GM21723 (cell line): ENCODE measurements around the gene GNG7.

Source experiments
- ATAC-seq: cut with Tn5 transposase; IDR thresholded peaks from one replicate; pipeline ENCODE4 v1.9.1; 2021; ENCODE audit warnings: mild to moderate bottlenecking, moderate library complexity; ENCODE audit not compliant: unreplicated experiment

The GNG7 gene

GRCh38 chr19:2702170-2703076 is at the start of gene GNG7:
GNG7 (minus strand) TSS chr19:2702694; CDS start chr19:2520688, 182,006 bp downstream.
- ATAC-seq, result peak; percentile 59

DNA sequence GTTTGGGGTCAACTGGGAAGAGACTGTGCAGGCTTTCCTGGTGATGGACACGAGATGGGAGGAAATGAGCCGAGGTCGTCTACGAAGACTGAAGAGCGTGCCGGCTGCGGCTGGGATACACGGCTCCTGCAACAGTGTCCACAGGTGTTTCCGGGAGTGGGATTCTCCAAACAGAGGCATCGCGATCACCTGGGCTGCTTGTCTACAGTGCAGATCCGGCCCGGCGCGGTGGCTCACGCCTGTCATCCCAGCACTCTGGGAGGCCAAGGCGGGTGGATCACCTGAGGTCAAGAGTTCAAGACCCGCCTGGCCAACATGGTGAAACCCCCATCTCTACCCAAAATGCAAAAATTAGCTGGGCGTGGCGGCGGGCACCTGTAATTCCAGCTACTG is 48.9 kb upstream of the GNG7 start:
- no peak for ATAC-seq

- ATAC-seq, result no peak
These were observed 48.4 kb upstream of the GNG7 start for GRCh38 chr19:2750808-2751437.

DNA sequence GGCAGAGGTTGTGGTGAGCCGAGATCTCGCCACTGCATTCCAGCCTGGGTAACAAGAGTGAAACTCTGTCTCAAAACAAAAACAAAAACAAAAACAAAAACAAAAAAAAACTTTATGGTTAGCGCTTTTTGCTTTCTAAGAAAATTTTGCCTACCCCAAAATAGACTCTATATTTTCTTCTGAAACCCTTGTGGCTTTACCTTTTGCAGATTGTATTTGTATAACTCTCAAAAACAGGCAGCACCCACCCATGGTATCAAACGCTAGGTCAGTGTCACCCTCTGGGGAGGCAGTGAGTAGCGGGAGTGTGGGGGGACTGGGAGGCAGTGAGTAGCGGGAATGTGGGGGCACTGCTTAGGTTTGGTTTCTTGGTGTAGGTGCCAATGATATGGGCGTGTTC is 44.9 kb upstream of the GNG7 start:
- ATAC-seq, result no peak

GRCh38 chr19:2744113-2744512 is 41.6 kb upstream of the GNG7 start:
- ATAC-seq, result no peak

- ATAC-seq, result no peak
These were observed 40.6 kb upstream of the GNG7 start for GRCh38 chr19:2743099-2743498.

- ATAC-seq, result no peak
These were observed 37.8 kb upstream of the GNG7 start for GRCh38 chr19:2740314-2740656.

GRCh38 chr19:2739602-2740313 is 37.3 kb upstream of the GNG7 start, which contains the start of gene SLC39A3:
SLC39A3 (minus strand) TSS chr19:2740017; CDS start chr19:2737257, 2,760 bp downstream.
- peak; percentile 88 for ATAC-seq

DNA sequence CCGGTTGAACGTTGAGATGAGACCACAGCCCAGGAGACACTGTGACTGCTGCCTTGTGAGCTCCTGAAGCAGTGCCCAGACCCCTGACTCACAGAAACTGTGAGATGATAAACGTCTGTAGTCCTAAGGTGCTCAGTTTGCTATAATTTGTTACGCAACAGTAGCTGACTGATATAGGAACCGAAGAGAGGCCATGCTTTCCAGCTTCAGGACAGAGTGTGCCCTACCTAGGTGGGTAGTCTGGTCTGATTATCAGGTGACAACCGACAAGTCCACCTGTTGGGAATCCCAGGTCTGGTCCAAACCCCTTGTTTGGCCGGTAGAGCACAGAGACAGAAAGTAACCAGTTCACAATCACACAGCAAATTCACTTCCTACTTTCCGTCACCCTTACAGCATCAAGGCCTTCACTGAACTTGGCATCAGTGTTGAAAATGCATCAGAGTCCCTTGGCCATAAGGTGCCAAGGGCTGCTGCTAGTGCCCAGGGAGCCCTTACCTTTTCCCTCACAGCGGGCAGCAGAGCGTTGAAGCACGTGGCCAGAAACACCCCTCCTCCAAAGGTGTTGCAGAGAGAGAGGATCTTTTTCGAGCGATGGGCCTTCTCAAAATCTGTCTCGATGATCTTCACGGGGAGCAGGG is 34.2 kb upstream of the GNG7 start:
- no peak for ATAC-seq

- no peak for ATAC-seq
These were observed 32.9 kb upstream of the GNG7 start for GRCh38 chr19:2735374-2735773.

GRCh38 chr19:2734589-2735288 is 32.2 kb upstream of the GNG7 start:
- ATAC-seq, result no peak

- no peak for ATAC-seq
These were observed 31.6 kb upstream of the GNG7 start for GRCh38 chr19:2733930-2734588.

DNA sequence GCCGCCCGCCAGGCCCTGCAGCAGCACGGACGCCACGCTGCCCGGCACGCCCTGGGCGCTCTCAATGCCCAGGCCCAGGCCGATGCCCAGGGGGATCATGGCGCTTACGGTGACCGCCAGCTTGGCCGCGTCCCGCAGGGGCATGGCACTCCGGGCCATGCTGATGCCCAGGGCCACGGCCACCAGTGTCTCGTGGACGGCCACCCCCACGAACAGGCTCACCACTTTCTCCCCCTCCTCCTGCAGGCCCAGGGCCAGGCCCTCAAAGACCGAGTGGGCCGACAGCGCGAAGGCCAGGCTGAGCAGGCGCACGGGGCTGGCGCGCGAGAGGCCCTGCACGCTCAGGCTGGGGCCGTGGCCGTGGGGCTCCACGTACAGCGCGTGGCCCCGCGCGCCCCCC is 30.4 kb upstream of the GNG7 start:
- no peak for ATAC-seq

DNA sequence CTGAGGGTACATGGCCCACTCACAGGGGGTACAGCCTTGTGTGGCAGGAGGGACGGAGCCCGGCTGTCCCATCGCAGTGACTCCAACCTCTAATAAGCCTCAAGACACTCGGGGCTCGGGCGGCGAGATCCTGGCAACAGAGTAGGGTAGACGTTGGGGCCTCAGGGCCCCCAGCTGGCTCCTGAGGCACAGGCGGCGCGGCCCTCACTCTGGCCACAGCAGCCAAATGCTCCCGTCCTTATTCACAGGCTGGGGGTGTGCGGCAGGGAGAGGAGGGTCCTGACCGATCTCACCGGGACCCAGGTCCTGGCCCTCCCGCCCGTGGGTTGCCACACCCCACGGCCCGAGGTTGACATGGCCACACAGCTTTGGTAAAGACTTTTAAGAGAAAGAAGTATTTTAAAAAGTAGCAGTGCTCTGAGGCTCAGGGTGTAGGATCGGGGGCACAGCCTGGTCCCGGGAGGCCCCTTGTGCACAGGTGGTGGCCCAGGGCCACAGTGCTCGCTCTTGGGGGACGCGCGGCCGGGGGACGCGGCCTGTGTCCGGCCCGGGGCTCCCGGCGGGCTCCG is 29.7 kb upstream of the GNG7 start:
- no peak for ATAC-seq

DNA sequence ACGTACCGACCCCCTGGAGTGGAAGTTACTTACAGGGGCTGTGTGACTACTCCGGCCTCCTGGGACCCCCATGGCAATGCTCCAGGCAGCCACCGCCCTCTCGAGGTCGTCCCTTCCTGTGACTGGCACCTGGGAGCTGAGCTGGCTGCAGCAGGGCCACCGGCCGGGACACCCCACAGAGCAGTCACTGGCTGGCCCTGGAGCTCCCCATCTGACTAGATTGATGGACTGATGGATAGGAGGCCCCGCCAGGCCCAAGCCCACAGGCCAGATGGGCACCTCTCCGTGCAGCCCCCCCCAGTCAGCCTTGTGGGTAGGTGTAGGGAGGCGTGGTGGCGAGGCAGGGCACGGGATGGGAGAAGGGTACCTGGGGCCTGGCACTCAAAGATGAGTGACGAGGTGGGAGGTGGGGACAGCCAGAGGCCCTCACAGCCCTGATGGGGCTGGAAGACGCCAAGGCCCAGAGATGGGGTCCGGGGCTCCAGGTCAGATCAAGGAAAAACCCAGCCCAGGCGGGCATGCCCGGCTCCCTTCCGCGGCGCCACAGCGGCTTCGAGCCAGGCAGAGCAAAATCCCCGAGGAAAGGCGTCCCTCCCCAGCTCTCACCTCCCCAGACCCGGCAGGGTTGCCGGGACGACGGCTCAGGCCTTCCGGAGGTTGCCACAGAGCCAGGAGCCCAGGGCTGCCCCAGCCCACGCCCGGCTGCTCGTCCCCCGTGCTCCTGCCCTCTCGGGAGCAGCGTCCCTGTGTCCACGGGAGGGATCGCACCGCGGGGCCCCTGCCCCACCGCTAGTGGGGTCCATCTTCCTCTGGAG is 28.9 kb upstream of the GNG7 start:
- ATAC-seq, result no peak

DNA sequence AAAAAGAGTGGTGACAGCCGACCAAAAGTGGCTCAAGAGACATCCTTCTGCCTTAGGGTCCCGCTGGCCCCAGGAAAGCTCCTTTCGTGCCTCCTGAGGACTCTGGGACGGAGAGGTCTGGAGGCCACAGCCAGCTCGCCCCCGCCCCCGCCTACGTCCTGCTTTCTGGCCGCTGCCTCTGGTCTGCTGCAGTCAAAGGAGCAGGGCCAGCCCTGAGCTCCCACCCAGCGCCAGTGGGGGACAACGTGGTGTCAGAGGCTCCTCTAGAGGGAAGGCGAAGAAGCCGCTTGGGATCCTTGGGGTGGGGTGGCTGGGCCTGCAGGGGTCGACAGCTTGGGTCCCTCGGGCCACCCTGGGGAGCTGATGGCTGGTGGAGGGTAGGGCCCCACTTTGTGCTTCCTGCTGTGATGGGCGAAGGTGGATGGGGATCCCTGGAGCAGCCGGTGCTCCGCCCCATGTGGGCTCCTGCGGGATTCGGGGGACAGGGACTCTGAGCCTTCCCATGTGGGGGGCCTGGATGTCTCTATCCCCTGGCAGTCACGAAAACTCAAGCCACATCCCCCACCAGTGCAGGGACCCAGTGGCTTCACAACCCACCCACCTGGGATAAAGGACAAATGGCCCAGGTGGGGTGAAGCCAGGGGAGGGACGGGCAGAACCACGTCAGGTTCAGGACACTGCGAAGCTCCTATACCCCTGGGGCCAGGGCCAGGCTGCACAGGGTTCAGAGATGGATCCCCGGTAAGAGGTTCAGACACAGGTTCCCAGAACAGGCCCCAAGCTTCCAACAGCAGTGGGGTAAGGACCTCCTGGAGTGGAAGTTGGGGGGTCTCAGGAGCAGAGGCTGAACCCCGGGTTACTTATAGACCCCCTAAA is 27.7 kb upstream of the GNG7 start:
- no peak for ATAC-seq

DNA sequence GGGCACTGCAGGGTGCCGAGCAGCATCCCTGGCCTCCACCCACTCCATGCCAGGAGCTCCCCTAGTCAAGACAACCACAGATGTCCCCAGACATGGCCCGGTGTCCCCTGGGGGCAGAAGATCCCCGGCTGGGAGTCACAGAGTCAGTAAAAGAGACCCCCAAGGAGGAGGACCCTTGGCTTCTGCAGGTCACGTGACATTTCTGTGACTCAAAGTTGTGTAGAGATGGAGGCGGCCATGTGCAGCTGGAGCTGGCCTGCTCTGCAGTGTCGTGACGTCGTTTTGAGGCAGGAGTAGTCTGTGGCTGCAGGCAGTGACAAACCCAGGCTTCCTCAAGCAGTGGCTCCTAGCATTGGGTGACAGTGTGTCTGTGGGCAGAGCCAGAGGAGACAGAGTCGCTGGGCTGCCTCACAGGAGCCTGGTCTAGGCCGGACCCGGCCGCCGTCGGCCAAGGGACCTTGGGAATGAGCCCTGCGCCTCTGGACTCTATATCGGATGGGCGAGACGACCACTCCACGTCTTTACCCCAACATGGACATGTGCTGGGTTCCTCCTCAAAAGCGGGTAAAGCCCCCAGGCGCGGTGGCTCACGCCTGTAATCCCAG is 26.4 kb upstream of the GNG7 start:
- ATAC-seq, result no peak

DNA sequence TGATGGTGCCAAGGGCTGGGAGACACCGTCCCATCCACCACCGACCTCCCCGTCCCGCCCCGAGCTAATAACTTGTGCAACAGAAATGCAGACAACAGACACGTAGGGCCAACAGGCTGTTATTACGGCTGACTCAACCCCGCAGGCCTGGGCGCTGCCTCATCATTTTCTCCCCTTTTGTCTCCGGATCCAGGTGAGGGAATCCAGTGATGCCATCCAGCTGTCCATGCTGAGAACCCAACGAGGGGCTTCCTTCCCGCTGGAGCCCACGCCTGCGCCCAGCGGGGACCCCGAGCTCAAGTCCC is 25.1 kb upstream of the GNG7 start:
- ATAC-seq, result no peak
